GM19397 (cell line): ENCODE results near the gene POLDIP3.
"Not testable (repeated sequence)": the region's sequence is repeated elsewhere in the genome, so short reads cannot be mapped to it uniquely, and the experiment has no call there.

Source experiments
- ATAC-seq: cut with Tn5 transposase; IDR thresholded peaks from one replicate; pipeline ENCODE4 v1.9.1; 2021; ENCODE audit warnings: mild to moderate bottlenecking, moderate library complexity; ENCODE audit not compliant: unreplicated experiment

Gene POLDIP3

DNA sequence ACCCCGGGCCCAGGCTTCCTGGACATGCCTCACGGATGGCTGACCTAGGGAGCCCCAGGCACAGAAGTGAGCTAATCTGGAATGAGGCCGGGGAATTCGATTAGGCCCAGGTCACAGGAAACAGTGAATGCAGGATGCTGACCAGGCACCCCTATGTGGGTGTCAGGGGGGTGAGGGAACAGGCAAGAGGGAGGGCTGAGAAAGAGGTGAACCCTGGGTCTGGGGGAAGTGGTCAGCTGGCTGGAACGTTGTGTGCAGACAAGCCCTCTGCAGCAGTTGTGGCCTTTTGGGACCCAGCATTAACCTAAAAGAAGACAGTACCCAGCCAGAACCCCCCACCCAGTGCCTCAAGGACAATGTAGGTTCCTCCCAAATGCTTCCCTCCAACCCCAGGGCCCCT, 52.8 kb downstream of the POLDIP3 start:
- ATAC-seq = no peak

GRCh38 chr22:42560781-42561180, 53.9 kb downstream of the POLDIP3 start:
- ATAC-seq = no peak

DNA sequence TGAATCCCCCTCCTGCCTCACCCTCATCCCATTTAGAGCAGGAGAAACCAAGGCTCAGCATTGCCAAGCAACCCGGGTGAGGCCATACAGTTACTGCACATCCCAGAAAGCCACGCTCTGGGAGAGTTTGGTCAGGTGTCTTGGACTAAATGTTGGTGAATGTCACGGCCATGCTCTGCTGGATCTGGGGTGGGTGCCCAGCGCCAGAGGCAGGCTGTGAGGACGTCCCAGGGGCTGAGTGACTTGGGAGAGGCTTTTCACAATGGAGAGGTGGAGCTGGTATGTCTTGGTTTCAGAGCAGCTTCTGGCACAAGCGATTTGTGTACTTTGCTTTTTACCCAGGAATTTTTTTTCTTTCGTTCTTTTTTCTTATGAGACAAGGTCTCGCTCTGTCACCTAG, 54.3 kb downstream of the POLDIP3 start:
- no peak for ATAC-seq

- ATAC-seq = peak; percentile 50
These were observed 61.0 kb downstream of the POLDIP3 start, which contains the start of gene SERHL2 for GRCh38 chr22:42553475-42554361. Gene SERHL2, plus strand, starts transcription at chr22:42553956. Its CDS starts 65 bp downstream, at chr22:42554021.

- ATAC-seq = not testable (repeated sequence)
These were observed 62.4 kb downstream of the POLDIP3 start for GRCh38 chr22:42552294-42552647.

DNA sequence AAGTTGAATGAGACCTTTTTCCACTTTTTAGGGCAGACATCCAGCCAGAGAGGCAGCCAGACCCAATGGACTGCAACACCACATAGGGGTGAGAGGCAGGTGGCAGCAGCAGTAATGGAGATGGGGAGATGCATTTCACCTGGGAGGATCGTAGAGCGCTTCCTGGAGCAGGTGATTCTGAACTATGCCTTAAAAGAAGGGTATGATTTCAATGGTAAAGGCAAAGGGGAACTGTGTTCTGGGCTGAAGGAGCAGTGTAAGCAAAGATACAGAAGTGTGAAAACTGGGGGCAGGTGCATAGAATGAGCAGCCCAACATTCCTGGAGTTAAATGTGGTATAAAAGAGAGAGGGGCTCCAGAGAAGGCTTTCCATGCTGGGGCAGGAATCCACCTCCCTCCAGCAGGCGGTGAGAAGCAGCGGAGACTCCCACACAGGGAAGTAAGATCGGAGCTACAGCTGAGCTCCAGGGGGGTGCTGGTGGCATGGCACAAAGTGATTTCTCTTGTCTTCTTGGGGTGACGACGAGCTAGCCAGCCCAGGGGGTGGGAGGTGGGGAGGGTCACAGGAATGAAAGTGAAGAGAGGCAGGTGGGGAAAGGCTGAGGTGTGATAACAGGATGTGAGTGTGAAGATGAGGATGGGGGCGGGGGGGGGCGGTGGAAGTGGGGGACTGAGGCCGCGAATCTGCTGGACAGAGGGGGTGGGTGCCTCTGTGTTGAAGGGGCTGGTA, 65.2 kb downstream of the POLDIP3 start:
- ATAC-seq = no peak

DNA sequence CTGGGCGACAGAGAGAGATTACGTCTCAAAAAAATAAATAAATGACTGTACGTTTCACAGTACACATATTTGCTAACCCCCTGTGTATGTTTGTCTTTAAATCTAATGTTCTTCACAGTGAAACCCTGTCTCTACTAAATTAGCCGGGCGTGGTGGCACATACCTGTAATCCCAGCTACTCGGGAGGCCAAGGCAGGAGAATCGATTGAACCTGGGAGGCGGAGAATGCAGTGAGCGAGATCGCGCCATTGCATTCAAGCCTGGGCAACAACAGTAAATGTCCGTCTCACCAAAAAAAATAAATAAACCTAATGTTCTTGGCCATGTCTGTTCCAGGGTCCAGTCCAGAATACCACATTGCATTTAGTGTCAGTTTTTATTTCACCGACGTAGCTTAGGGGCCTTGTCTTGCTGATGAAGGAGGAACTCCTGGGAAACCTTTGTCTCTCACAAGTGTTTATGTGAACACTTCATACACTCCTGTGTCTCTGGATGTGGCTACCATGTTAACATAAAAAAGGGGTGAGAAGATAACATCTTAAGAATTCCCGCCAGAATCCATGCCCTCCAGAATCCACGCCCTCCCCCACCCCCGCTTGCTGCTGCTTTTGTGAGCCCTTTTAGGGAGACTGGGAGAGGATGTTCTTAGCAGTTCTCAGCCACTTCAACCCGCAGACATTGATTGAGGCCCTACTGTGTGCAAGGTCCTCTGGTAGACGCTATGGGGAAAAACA, 65.9 kb downstream of the POLDIP3 start:
- ATAC-seq = no peak

- not testable (repeated sequence) for ATAC-seq
These were observed 66.6 kb downstream of the POLDIP3 start for GRCh38 chr22:42548126-42548525.

DNA sequence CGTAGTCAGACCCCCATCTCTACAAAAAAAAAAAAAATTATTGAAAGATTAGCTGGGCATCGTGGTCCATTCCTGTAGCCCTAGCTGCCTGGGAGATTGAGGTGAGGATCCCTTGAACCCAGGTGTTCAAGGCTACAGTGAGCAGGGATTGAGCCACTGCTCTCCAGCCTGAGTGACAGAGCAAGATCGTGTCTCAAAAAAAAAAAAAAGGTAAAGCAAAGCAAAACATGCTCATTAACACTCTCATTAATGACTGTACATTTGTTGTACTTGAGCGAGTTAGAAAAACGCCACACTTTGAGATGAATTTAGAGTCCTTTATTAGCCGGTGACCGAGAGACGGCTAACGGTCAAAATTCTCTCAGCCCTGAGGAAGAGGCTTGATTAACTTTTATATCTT, 67.1 kb downstream of the POLDIP3 start:
- ATAC-seq = no peak

DNA sequence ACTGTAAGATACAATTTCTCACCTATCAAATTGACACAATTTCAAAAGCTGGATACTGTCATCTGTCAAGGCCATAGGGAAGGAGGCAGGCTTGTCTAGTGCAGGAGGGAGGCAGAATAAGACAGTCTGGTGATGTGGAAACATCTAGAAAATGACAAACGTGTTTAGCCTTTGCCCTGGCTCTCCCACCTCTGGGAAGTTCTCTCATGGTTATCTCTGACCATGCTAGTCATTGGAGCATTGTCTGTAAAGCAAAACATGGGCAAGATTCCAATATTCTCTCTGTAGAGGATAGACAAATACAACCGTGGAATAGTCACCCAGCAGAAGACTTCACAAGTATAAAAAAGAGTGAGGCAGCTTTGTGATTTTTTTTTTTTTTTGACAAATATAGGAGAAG, 70.0 kb downstream of the POLDIP3 start:
- ATAC-seq = no peak

- ATAC-seq = not testable (repeated sequence)
These were observed 75.4 kb downstream of the POLDIP3 start for GRCh38 chr22:42539236-42539771.

DNA sequence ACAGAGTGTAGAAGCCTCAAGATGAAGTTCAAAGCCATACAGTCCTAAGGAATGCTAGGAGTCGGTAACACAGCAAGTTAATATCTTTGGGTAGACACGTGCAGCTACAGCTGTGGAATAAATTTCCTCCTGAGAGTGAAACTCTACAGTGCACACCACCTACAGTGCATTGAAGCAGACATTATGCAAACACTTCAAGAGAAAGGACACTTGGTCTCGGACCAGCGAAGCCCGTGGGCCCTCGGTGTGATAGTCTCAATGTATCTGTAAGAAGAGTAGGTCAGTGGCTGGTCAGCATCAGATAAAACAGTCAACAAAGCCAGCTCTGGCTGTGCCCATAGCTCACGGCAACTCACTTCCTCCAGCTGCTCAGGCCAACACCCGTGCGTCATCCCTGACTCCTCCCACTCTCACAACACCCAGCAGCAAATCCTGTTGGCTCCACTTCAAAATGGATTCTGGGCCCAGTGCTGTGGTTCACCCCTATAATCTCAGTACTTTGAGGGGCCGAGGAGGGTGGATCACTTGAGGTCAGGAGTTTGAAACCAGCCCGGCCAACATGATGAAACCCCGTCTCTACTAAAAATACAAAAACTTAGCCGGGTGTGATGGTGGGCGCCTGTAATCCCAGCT, 77.4 kb downstream of the POLDIP3 start:
- peak; percentile 51 for ATAC-seq

- not testable (repeated sequence) for ATAC-seq
These were observed 78.0 kb downstream of the POLDIP3 start for GRCh38 chr22:42536634-42537033.

DNA sequence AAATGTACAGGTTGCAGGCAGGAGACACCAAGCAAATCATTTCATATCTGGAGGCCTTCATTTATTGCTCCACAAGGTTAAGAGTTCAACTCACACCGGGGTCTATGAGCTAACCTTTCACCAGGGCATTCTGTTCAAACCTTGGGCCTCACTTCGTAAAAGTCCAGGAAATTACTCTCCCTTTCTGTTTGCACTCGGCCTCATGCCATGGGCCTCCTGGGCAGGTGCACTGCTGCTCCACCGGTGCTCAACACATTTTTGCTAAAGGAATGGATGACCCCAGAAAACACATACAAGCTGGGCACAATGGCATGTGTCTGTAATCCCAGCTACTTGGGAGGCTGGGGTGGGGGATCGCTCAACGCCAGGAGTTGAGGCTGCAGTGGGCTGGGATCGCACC, 78.5 kb downstream of the POLDIP3 start:
- no peak for ATAC-seq

DNA sequence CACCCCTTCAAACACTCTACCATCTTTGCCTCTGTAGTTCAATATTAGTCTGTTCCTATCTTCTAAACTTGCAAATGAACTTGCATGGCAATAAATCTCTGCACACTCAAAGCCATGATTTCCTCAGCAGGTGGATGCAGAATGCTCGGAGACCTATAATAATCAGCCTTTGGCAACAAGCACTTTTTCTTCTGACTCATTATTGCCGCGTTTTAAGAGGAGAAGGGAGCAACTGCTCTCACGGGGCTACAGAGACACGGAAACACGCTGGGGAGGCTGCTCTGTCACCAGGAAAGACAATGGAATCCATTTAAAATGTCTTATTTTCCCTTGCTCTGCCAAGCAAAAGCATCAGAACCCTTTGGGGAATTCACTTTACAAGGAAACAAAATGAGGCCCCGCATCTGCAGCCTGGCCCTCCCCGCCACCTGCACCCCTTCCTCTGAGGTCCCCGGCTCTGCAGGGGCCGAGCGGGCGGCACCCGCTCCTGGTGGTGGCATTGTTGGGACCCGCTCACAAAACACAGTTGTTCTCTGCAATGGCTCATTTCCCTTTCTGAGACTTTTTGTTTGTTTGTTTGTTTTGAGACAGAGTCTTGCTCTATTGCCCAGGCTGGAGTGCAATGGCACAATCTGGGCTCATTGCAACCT, 79.5 kb downstream of the POLDIP3 start:
- not testable (repeated sequence) for ATAC-seq
